ENCODE results near the gene CCDC8. TPM values are rescaled to one million over a fixed set of nuclear protein-coding genes. Genes with fewer than 3 reads are reported as not detected.
"Not testable (repeated sequence)": the region's sequence is repeated elsewhere in the genome, so short reads cannot be mapped to it uniquely, and the experiment has no call there.

CCDC8 gene
- total RNA-seq, 1 donor from 2014 or later: 13.3 TPM

DNA sequence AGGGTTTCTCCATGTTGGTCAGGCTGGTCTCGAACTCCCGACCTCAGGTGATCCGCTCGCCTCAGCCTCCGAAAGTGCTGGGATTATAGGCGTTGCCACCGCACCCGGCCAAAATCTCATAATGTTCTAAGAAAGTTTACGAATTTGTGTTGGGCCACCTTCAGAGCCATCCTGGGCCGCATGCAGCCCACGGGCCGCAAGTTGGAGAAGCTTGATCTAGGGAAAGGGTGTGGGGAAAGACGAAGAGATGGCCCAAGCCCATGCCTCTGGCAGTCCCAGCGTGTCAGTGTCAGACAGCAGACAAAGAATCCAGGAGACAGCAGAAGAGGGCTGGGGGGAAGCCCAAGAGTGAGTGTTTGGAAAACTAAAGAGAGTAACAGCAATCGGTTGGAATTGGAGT lies 32.7 kb upstream of the CCDC8 start:
- peaks cover 4% of the 10 kb centered on the region for H3K27me3 Mint-ChIP-seq (ENCODE audit: unreplicated experiment)
- H3K4me1 Mint-ChIP-seq (ENCODE audit: unreplicated experiment): peaks cover 8% of the 10 kb centered on the region
- DNase-seq (ENCODE audit: low spot score): no peak
- H3K36me3 Mint-ChIP-seq (ENCODE audit: low read depth, unreplicated experiment): peaks cover 7% of the 10 kb centered on the region
- no peak overlapping the region for H3K4me3 Mint-ChIP-seq (ENCODE audit: unreplicated experiment)
- H3K9me3 Mint-ChIP-seq (ENCODE audit: unreplicated experiment): no peaks in the 10 kb centered on the region
- TF ChIP-seq CTCF (IDR thresholded peaks at IDR 0.05; ENCODE audit: unreplicated experiment): no peak
- H3K27ac Mint-ChIP-seq (ENCODE audit: unreplicated experiment): no peak overlapping the region

DNA sequence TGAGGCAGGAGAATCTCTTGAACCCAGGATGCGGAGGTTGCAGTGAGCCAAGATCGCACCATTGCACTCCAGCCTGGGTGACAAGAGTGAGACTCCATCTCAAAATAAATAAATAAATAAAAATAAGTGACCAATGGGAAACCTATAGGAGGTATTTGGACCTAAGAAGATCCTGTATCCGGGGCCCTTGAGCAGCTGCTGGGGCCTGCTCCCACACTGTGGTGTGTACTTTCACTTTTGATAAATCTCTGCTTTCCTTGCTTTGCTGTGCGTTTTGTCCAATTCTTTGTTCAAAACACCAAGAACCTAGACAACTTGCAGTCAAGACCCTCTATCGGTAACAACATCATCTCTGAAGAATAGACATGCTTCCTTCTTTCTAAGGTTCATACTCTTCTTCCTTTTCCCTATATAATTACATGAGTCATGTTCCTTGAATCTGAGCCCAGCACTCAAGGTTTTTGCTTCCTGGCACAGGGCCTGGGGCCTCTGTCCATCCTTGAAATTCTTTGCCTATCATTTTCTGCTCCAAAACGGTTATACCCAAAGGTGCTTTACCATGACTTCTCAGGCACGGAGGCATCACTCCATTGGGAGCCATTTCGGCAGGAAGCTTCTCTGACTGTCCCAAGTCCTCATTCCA lies 29.6 kb upstream of the CCDC8 start:
- no peak overlapping the region for H3K4me3 Mint-ChIP-seq (ENCODE audit: unreplicated experiment)
- DNase-seq (ENCODE audit: low spot score): no peak
- TF ChIP-seq CTCF (IDR thresholded peaks at IDR 0.05; ENCODE audit: unreplicated experiment): no peak
- no peaks in the 10 kb centered on the region for H3K36me3 Mint-ChIP-seq (ENCODE audit: low read depth, unreplicated experiment)
- H3K4me1 Mint-ChIP-seq (ENCODE audit: unreplicated experiment): peaks cover 8% of the 10 kb centered on the region
- no peaks in the 10 kb centered on the region for H3K9me3 Mint-ChIP-seq (ENCODE audit: unreplicated experiment)
- H3K27me3 Mint-ChIP-seq (ENCODE audit: unreplicated experiment): peaks cover 2% of the 10 kb centered on the region
- H3K27ac Mint-ChIP-seq (ENCODE audit: unreplicated experiment): no peak overlapping the region

DNA sequence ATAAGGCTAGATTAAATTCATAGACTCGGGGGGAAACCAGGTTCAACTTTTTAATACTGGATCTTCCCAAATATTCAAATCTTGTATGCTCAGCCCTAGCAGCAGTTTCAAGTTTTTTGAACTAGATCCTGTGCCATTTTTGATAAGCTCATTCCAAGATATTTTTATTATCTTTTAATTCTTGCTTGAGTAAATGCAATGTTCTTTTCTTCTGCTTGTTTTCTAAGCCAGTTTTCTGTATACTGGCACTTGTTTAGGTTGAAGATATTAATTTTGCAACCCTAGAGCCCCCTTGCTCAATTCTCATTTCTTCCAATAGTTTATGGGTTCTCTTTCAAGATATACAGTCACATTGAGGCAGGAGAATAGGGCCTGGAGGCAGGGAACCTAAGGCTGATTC lies 28.5 kb upstream of the CCDC8 start:
- no peak overlapping the region for H3K27ac Mint-ChIP-seq (ENCODE audit: unreplicated experiment)
- no peaks in the 10 kb centered on the region for H3K27me3 Mint-ChIP-seq (ENCODE audit: unreplicated experiment)
- H3K36me3 Mint-ChIP-seq (ENCODE audit: low read depth, unreplicated experiment): no peaks in the 10 kb centered on the region
- no peak for DNase-seq (ENCODE audit: low spot score)
- H3K4me1 Mint-ChIP-seq (ENCODE audit: unreplicated experiment): peaks cover 2% of the 10 kb centered on the region
- no peaks in the 10 kb centered on the region for H3K9me3 Mint-ChIP-seq (ENCODE audit: unreplicated experiment)
- TF ChIP-seq CTCF (IDR thresholded peaks at IDR 0.05; ENCODE audit: unreplicated experiment): no peak
- no peak overlapping the region for H3K4me3 Mint-ChIP-seq (ENCODE audit: unreplicated experiment)

DNA sequence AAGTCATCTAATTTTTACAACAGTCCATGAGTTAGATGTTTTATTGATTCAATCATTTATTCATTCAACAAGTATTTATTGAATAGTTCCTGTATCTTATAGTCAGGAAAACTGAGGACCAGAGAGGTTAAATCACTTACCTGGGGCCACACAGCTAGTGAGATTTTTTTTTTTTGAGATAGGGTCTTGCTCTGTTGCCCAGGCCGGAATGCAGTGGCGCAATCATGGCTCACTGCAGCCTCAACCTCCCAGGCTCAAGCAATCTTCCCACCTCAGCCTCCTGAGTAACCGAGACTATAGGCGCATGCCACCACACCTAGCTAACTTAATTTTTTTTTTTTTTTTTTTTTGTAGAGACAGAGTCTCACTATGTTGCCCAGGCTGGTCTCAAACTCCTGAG lies 22.3 kb upstream of the CCDC8 start:
- H3K36me3 Mint-ChIP-seq (ENCODE audit: low read depth, unreplicated experiment); H3K27ac Mint-ChIP-seq (ENCODE audit: unreplicated experiment); H3K4me3 Mint-ChIP-seq (ENCODE audit: unreplicated experiment); H3K27me3 Mint-ChIP-seq (ENCODE audit: unreplicated experiment); DNase-seq (ENCODE audit: low spot score); H3K9me3 Mint-ChIP-seq (ENCODE audit: unreplicated experiment); H3K4me1 Mint-ChIP-seq (ENCODE audit: unreplicated experiment): not testable (repeated sequence)

DNA sequence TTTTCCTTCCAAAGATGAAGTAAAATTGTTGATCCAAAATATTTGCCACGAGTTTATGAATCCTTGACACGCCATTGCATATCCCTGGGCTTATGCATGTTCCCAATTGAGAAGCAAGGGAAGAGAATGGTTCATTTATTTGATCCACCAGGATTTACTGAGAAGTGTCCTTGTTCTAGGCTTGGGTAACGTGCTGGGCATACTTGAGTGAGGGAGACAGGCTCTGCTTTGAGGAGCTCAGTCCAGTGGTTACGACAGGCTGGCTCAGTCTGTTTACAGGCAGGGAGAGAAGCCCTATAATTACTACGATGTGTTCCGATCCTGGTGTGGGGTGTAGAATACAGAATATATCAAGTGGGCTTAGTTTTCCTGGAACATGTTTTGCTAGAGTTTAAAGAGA lies 21.6 kb upstream of the CCDC8 start:
- Mint-ChIP-seq H3K27me3 (ENCODE audit: unreplicated experiment) (no peaks in the 10 kb centered on the region), H3K27ac (ENCODE audit: unreplicated experiment) (no peak overlapping the region), H3K4me1 (ENCODE audit: unreplicated experiment) (peaks cover 7% of the 10 kb centered on the region), H3K9me3 (ENCODE audit: unreplicated experiment) (no peaks in the 10 kb centered on the region), H3K4me3 (ENCODE audit: unreplicated experiment) (no peak overlapping the region), H3K36me3 (ENCODE audit: low read depth, unreplicated experiment) (no peaks in the 10 kb centered on the region)
- no peak for DNase-seq (ENCODE audit: low spot score)
- no peak for TF ChIP-seq CTCF (IDR thresholded peaks at IDR 0.05; ENCODE audit: unreplicated experiment)

GRCh38 chr19:46433470-46433869 lies 20.1 kb upstream of the CCDC8 start:
- DNase-seq (ENCODE audit: low spot score); H3K27me3 Mint-ChIP-seq (ENCODE audit: unreplicated experiment); H3K4me3 Mint-ChIP-seq (ENCODE audit: unreplicated experiment); H3K27ac Mint-ChIP-seq (ENCODE audit: unreplicated experiment); H3K4me1 Mint-ChIP-seq (ENCODE audit: unreplicated experiment); H3K36me3 Mint-ChIP-seq (ENCODE audit: low read depth, unreplicated experiment); H3K9me3 Mint-ChIP-seq (ENCODE audit: unreplicated experiment): not testable (repeated sequence)
